Measurements from ENCODE around the gene ECE2.
"Not testable (repeated sequence)": the region's sequence is repeated elsewhere in the genome, so short reads cannot be mapped to it uniquely, and the experiment has no call there.

Gene ECE2

GRCh38 chr3:184335661-184336546 is 60.1 kb downstream of the ECE2 start:
- DNase-seq (ENCODE audit: low read depth in 1 of 2, low spot score in 1 of 2): peak; percentile 70 to 75

- no peak for DNase-seq (ENCODE audit: low read depth in 1 of 2, low spot score in 1 of 2)
Measured at GRCh38 chr3:184336547-184337398, 61.0 kb downstream of the ECE2 start.

GRCh38 chr3:184337399-184337714 is 61.5 kb downstream of the ECE2 start, which contains the start of gene FAM131A:
FAM131A (plus strand) TSS chr3:184337600; CDS start chr3:184337631, 31 bp downstream.
- no peak for DNase-seq (ENCODE audit: low read depth in 1 of 2, low spot score in 1 of 2)

- DNase-seq (ENCODE audit: low read depth in 1 of 2, low spot score in 1 of 2): no peak
Measured at GRCh38 chr3:184337981-184338380, 62.2 kb downstream of the ECE2 start.

GRCh38 chr3:184338511-184338945 is 62.7 kb downstream of the ECE2 start:
- DNase-seq (ENCODE audit: low read depth in 1 of 2, low spot score in 1 of 2): no peak

- no peak for DNase-seq (ENCODE audit: low read depth in 1 of 2, low spot score in 1 of 2)
Measured at GRCh38 chr3:184339001-184339400, 63.2 kb downstream of the ECE2 start.

GRCh38 chr3:184339451-184340135 is 63.8 kb downstream of the ECE2 start:
- DNase-seq (ENCODE audit: low read depth in 1 of 2, low spot score in 1 of 2): not testable (repeated sequence)

GRCh38 chr3:184341925-184342324 is 66.1 kb downstream of the ECE2 start:
- DNase-seq (ENCODE audit: low read depth in 1 of 2, low spot score in 1 of 2): no peak
